Activated CD4-positive, alpha-beta T cell treated with anti-CD3 and anti-CD28 coated beads, Interleukin-2, amount 50 U/mL, for 4 hours (primary cell): ENCODE results near the gene RAB6A.
"Not testable (repeated sequence)": the region's sequence is repeated elsewhere in the genome, so short reads cannot be mapped to it uniquely, and the experiment has no call there.

Experiments used
- DNase-seq, 2 experiments: peaks; one replicate each; pipeline ENCODE4 v3.0.0-alpha.2; 2020

The RAB6A gene

GRCh38 chr11:73760679-73761402 is at the start of gene RAB6A:
Gene RAB6A (minus strand): TSS chr11:73761074. CDS start chr11:73760635, 439 bp downstream.
- DNase-seq: peak; percentile 100

- DNase-seq: no peak
Measured at GRCh38 chr11:73810637-73811036, 49.8 kb upstream of the RAB6A start.

GRCh38 chr11:73808052-73808451 is 47.2 kb upstream of the RAB6A start:
- no peak for DNase-seq

DNA sequence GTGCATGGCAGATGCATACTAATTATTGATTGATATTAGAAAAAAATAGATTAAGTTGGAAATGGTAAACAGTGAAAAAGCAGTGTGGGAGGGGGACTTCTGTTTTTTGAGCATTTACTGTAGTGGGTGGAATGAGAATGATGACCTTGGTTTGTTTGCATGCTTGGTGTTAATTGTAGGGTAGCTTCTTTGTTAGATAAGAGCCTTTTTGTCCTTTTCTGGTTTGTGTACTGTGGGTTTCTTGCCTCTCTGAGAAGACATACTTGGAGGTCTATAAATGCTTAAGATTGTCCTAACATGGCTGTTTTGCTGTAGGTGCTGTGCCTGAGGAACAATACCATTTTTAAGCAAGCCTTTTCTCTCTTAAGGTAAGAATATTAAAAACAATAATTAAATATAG is 43.8 kb upstream of the RAB6A start:
- DNase-seq: no peak

DNA sequence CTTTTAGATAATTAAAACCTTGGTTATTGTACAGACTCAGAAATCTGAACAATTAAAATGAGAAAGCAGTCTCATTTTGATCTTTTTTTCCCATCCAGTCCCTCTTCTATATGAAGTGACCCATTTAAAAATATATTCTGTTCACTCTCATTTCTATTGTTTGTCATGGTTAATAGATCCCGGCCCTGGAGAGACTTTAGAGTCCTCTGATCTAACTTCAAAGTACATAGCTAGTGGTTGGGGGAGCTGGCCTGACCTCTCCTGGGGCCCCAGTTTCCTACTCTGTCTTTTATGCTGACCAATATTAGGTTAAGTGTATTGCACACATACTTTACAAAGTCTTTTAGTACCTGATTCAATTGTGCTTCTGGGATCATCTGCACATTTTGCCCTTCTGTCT is 40.3 kb upstream of the RAB6A start:
- DNase-seq: no peak

DNA sequence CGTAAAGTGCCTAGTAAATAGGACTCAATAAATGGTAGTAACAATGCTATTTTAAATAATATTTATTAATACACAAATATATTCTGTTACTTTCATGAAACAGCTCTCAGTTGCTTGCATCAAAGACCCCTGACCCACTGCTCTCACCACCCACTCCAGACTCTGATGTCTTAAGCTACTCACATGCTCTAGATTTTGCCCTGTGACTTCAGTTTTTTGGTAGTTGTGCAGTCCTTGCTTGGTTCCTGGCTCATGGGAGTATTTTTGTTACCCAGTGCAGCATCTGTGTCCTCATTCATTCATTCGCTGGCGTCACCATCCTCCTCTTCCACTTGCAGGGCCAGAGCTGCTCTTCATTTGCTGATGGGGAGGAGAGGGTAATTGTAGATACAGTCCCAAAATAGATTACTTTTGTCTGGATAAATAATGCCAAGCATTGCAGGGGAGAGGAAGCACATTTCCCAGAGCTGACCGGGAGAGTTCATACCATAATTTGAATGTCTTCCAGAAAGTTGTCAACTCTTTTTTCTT is 39.5 kb upstream of the RAB6A start:
- DNase-seq: no peak

GRCh38 chr11:73797457-73797856 is 36.6 kb upstream of the RAB6A start:
- no peak for DNase-seq

GRCh38 chr11:73795925-73796632 is 35.2 kb upstream of the RAB6A start:
- DNase-seq: no peak

GRCh38 chr11:73792584-73792983 is 31.7 kb upstream of the RAB6A start:
- DNase-seq: no peak

DNA sequence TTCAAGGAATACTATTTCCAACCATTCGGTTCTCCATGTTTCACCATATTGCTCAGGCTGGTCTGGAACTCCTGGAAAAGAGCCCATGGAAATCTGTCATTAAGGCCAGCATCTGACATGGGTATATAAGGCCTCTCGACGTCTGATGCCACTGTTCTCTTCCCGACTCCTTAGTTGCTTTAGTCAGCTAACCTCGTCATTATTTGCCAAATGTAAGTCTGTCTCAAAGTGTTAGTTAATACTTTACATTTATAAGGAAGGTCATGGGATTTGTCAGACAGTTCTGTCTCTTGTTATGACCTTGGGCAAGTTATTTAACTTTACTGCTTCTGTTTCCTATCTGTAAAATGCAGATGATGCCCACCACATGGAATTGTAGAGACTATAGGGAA is 28.4 kb upstream of the RAB6A start:
- no peak for DNase-seq

GRCh38 chr11:73787643-73788558 is 27.0 kb upstream of the RAB6A start, which contains the start of gene MRPL48:
Gene MRPL48 (plus strand): TSS chr11:73787874. CDS start chr11:73787972, 98 bp downstream.
- DNase-seq: peak; percentile 81 to 86

- DNase-seq: no peak
Measured at GRCh38 chr11:73787051-73787642, 26.3 kb upstream of the RAB6A start.

DNA sequence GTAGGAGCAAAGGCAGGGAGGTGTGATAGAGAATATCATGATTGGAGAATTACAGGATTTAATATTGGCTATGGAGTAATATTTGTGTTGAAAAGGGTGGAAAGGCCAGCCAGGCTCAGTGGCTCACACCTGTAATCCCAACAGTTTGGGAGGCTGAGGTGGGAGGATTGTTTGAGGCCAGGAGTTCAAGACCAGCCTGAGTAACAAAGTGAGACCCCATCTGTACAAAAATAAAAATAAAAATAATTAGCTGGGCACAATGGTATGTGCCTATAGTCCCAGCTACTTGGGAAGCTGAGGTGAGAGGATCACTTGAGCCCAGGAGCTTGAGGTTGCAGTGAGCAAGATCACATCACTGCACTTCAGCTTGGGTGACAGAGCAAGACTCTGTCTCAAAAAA is 24.6 kb upstream of the RAB6A start:
- not testable (repeated sequence) for DNase-seq

GRCh38 chr11:73784734-73785133 is 23.9 kb upstream of the RAB6A start:
- no peak for DNase-seq

DNA sequence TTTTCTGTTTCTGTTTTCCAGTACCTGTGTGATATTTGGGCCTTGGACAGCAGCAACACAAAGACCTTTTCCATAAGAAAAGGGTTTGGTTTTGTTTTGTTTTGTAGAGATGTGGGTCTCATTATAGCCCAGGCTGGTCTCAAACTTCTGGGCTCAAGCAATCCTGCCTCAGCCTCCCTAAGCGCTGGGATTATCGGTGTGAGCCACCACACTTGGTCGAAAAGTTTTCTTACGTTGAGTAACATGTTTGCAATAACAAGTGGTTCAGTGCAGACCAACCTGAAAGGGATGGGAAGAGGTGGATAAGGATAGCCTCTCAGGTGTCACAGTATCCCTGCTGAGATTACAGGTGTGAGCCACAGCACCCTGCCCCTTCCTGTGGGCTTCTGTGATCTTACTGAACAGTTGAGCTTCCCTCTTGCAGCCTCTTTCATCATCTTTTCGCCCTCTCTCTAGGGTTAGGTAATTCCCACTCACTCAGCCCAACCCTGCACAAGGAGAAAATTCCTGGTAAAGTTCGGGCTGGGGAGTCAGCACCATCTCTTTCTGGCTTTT is 23.3 kb upstream of the RAB6A start:
- no peak for DNase-seq

DNA sequence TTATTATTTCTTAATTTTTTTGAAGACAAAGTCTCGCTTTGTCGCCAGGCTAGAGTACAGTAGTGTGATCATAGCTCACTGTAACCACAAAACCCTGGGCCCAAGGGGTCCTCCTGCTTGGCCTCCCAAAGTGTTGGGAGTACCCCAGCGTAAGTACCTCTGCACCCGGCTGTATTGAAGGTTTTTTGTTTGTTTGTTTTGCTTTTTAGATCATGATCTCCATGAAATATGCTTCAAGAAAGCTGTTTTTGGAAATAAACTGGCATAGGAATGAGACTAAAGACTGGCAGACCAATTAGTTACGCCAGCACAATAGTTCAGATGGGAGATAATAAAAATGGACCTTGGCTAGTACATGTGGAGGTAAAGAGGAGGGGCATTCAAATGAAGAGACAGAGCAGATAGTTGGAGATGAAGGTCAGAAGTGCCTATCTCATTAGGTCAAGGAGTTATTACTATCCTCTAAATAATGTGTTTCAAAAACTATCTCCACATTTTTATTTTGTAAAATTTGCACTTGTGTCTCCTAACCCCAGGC is 22.7 kb upstream of the RAB6A start:
- no peak for DNase-seq

DNA sequence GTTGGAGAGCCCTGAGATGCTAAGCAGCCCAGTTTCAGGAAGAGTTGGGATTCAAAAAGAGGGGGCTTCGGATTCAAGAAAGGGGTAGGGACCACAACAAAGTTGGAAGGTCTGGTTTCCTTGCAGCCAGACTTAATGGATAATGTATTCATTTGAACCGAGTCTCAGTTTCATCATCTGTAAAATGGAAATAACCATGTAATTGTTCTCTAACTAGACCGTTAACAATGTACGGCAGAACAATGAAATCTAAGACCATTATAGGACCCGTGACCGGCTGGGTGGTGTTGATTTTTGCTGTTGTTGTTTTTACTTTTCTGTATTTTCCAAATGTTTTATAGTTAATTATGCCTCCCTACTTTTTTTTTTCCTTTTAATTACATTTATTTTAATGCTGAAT is 20.4 kb upstream of the RAB6A start:
- no peak for DNase-seq

GRCh38 chr11:73779084-73779902 is 18.4 kb upstream of the RAB6A start:
- peak; percentile 97 to 98 for DNase-seq

DNA sequence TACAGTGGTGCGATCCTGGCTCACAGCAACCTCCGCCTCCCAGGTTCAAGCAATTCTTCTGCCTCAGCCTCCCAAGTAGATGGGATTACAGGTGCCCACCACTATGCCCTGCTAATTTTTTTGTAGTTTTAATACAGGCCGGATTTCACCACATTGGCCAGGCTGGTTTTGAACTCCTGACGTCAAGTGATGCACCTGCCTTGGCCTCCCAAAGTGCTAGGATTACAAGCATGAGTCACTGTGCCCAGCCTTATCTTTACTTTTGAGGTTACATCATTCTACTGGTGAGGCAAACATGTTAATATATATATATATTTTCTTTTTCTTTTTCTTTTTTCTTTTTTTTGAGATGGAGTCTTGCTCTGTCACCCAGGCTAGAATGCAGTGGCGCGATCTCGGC is 9.9 kb upstream of the RAB6A start:
- not testable (repeated sequence) for DNase-seq

- DNase-seq: no peak
Measured at GRCh38 chr11:73766763-73767162, 5.9 kb upstream of the RAB6A start.

- DNase-seq: no peak
Measured at GRCh38 chr11:73762732-73763131, 1.9 kb upstream of the RAB6A start.
